Gastroesophageal sphincter (tissue), 4 donors: Measurements from ENCODE around the gene WDR11. TPM values are rescaled to one million over a fixed set of nuclear protein-coding genes. Genes with fewer than 3 reads are reported as not detected.

Source experiments
- ATAC-seq: fragments of 150-250 bp; one replicate; pipeline ENCODE4 v1.9.1; 2016; ENCODE audit warnings: mild to moderate bottlenecking, moderate library complexity
- H3K27ac ChIP-seq, 4 donors: fragments of 200-600 bp; sonication (generic) in 3 of 4; 1 replicate in 3 of 4; 2 replicates in 1 of 4; pipeline ENCODE4 v1.5.1; 2016 to 2019
- H3K27me3 ChIP-seq: fragments of 200-600 bp; sonication (generic); one replicate; pipeline ENCODE4 v1.5.1; 2019
- H3K36me3 ChIP-seq, 2 donors: fragments of 200-600 bp; sonication (generic); one replicate each; pipeline ENCODE4 v1.5.1; 2019; ENCODE audit warnings: control low read depth in 1 of 2
- H3K4me1 ChIP-seq, 3 donors: fragments of 200-600 bp; sonication (generic); 1 replicate in 2 of 3; 2 replicates in 1 of 3; pipeline ENCODE4 v1.5.1; 2016 to 2019; ENCODE audit warnings: control low read depth in 2 of 3
- H3K4me3 ChIP-seq, 2 donors: fragments of 200-600 bp; sonication (generic); one replicate each; pipeline ENCODE4 v1.5.1; 2019; ENCODE audit warnings: mild to moderate bottlenecking in 1 of 2, moderate library complexity in 1 of 2
- H3K9me3 ChIP-seq, 3 donors: fragments of 200-600 bp; sonication (generic); one replicate each; pipeline ENCODE4 v1.5.1; 2017 to 2019; ENCODE audit warnings: control low read depth in 2 of 3
- CTCF ChIP-seq, 4 experiments: fragments of 200-600 bp in 2 of 4; fragments of 450-650 bp in 2 of 4; sonication (generic) in 1 of 4; IDR thresholded peaks; one replicate each; pipeline ENCODE4 v1.5.1; 2017 to 2019; ENCODE audit warnings: antibody characterized with exemption in 4 of 4, mild to moderate bottlenecking in 2 of 4, moderate library complexity in 2 of 4
- EP300 ChIP-seq: sonication (generic); formaldehyde crosslinking; IDR thresholded peaks from one replicate; pipeline ENCODE4 v1.6.1; 2017; ENCODE audit warnings: antibody characterized with exemption, mild to moderate bottlenecking
- POLR2A ChIP-seq, 2 donors: fragments of 450-650 bp; IDR thresholded peaks; one replicate each; pipeline ENCODE4 v1.6.1; 2017; ENCODE audit warnings: antibody characterized with exemption in 2 of 2, mild to moderate bottlenecking in 2 of 2, moderate library complexity in 1 of 2
- POLR2AphosphoS5 ChIP-seq: sonication (generic); formaldehyde crosslinking; IDR thresholded peaks from one replicate; pipeline ENCODE4 v1.6.1; 2017; ENCODE audit warnings: antibody characterized with exemption
- WGBS, 2 donors: methylation state at CpG; one replicate each; pipeline ENCODE4 v1.1.5; 2018; ENCODE audit warnings: low coverage in 1 of 2; 5-methylcytosine and 5-hydroxymethylcytosine counted together
- total RNA-seq, 4 donors: library from RNA; depleted of rRNA; stranded (reverse); fragments of >200 nt; gene quantifications; one replicate each; pipeline ENCODE4 v1.1.0, GENCODE V29; 2016

WDR11 gene
- total RNA-seq, 4 donors from 2014 or later, result 37.2 to 62.4 (median 42.8) TPM

GRCh38 chr10:120942806-120943413 lies 91.7 kb downstream of the WDR11 start:
- Histone ChIP-seq H3K4me1 (peaks cover 0 to 32% (median 8%) of the 10 kb centered on the region in 3 donors), H3K27ac (peak overlapping the region in 1 of 4 donors; percentile 28), H3K27me3 (no peaks in the 10 kb centered on the region), H3K4me3 (no peak overlapping the region), H3K9me3 (no peaks in the 10 kb centered on the region), H3K36me3 (no peaks in the 10 kb centered on the region)
- peak; percentile 86 for ATAC-seq
- 31 to 35% methylated on average over 10 to 12 of the region's 23 CpGs for WGBS, 2 donors
- TF ChIP-seq EP300 (no peak), POLR2AphosphoS5 (no peak), CTCF (IDR thresholded peaks at IDR 0.05) (peak; percentile 74 to 93 (median 92)), POLR2A (IDR thresholded peaks at IDR 0.05) (no peak)

- no peak overlapping the region for H3K4me3 ChIP-seq
- ATAC-seq, result no peak
- H3K9me3 ChIP-seq, result no peaks in the 10 kb centered on the region
- peaks cover 0 to 32% (median 8%) of the 10 kb centered on the region in 3 donors for H3K4me1 ChIP-seq
- TF ChIP-seq CTCF (IDR thresholded peaks at IDR 0.05), result no peak
- TF ChIP-seq POLR2AphosphoS5, result no peak
- 100% methylated on average over 1 of the region's 6 CpGs; no CpG with 5 or more reads in 1 of the 2 donors for WGBS, 2 donors
- H3K27ac ChIP-seq, result no peak overlapping the region
- no peaks in the 10 kb centered on the region for H3K36me3 ChIP-seq
- no peaks in the 10 kb centered on the region for H3K27me3 ChIP-seq
These were observed 92.4 kb downstream of the WDR11 start for GRCh38 chr10:120943542-120943941.

- no peaks in the 10 kb centered on the region for H3K36me3 ChIP-seq
- TF ChIP-seq POLR2AphosphoS5 (no peak), POLR2A (IDR thresholded peaks at IDR 0.05) (no peak), EP300 (no peak), CTCF (IDR thresholded peaks at IDR 0.05) (no peak)
- no peak overlapping the region for H3K4me3 ChIP-seq
- H3K27ac ChIP-seq, result peak overlapping the region in 1 of 4 donors; percentile 70
- 82% methylated on average over 2 of the region's 4 CpGs; no CpG with 5 or more reads in 1 of the 2 donors for WGBS, 2 donors
- ATAC-seq, result no peak
- peaks cover 0 to 43% (median 16%) of the 10 kb centered on the region in 3 donors for H3K4me1 ChIP-seq
- H3K27me3 ChIP-seq, result peaks cover 7% of the 10 kb centered on the region
- H3K9me3 ChIP-seq, result no peaks in the 10 kb centered on the region
These were observed 93.5 kb downstream of the WDR11 start for GRCh38 chr10:120944586-120945125.

- Histone ChIP-seq H3K4me3 (no peak overlapping the region), H3K27ac (peak overlapping the region in 3 of 4 donors; percentile 70 to 74 (median 72))
- WGBS, 2 donors, result 78 to 100% methylated on average over 1 of the region's 1 CpG
These were observed 94.0 kb downstream of the WDR11 start for GRCh38 chr10:120945182-120945581.

More at GRCh38 chr10:120945182-120945581, 94.0 kb downstream of the WDR11 start:
- TF ChIP-seq CTCF (IDR thresholded peaks at IDR 0.05) (no peak), POLR2AphosphoS5 (no peak), POLR2A (IDR thresholded peaks at IDR 0.05) (no peak), EP300 (no peak)
- ATAC-seq, result no peak
- Histone ChIP-seq H3K9me3 (no peaks in the 10 kb centered on the region), H3K36me3 (no peaks in the 10 kb centered on the region), H3K4me1 (peaks cover 0 to 47% (median 16%) of the 10 kb centered on the region in 3 donors), H3K27me3 (peaks cover 12% of the 10 kb centered on the region)
